PC-3 (cell line): ENCODE measurements around the gene COLEC11. TPM values are rescaled to one million over a fixed set of nuclear protein-coding genes. Genes with fewer than 3 reads are reported as not detected.
A peak's percentile ranks its signal among the peaks of the same experiment; 100 is the strongest.

Experiments used
- ATAC-seq: fragments of 200-7000 bp; cut with Tn5 transposase; 2 replicates; pipeline ENCODE4 v1.9.1; 2020; ENCODE audit warnings: mild to moderate bottlenecking, moderate library complexity
- BruUV-seq: library from RNA; stranded (reverse); fragments of 400-500 nt; replicated peaks from 2 replicates; lab custom pipeline; 2021; lab: Mats Ljungman, UMichigan
- CTCF ChIA-PET: fragments of 300-600 bp; sonication (Branson Sonifier 250); formaldehyde crosslinking; loops from one replicate; lab custom pipeline; 2022; ENCODE audit warnings: antibody characterized with exemption; lab: Charles Lee
- POLR2A ChIA-PET: fragments of 300-600 bp; sonication (Branson Sonifier 250); formaldehyde crosslinking; loops from one replicate; lab custom pipeline; 2022; ENCODE audit warnings: antibody characterized with exemption; ENCODE audit not compliant: unreplicated experiment; lab: Charles Lee
- DNase-seq: peaks from one replicate; pipeline ENCODE4 v3.0.0-alpha.2; 2015
- H2AFZ ChIP-seq: fragments of 300-600 bp; sonication (generic); 2 replicates; pipeline ENCODE4 v1.6.0; 2016; ENCODE audit warnings: antibody characterized with exemption, low read length
- H3F3A ChIP-seq: fragments of 300-600 bp; sonication (generic); one replicate; pipeline ENCODE4 v1.6.0; 2017; ENCODE audit warnings: antibody characterized with exemption, low read length, control low read depth, mild to moderate bottlenecking; ENCODE audit not compliant: unreplicated experiment
- H3K27ac ChIP-seq: fragments of 300-600 bp; sonication (generic); 2 replicates; pipeline ENCODE4 v1.5.1; 2016; ENCODE audit warnings: mild to moderate bottlenecking, low read length
- H3K27me3 ChIP-seq: fragments of 300-600 bp; sonication (generic); 2 replicates; pipeline ENCODE4 v1.6.1; 2016; ENCODE audit warnings: low read length, mixed read lengths
- H3K36me3 ChIP-seq: fragments of 300-600 bp; sonication (generic); 2 replicates; pipeline ENCODE4 v1.6.1; 2016; ENCODE audit warnings: low read depth, mixed run types, low read length, mixed read lengths
- H3K4me1 ChIP-seq: fragments of 300-600 bp; sonication (generic); 2 replicates; pipeline ENCODE4 v1.5.1; 2016; ENCODE audit warnings: low read length; ENCODE audit not compliant: insufficient read depth
- H3K4me2 ChIP-seq: fragments of 300-600 bp; sonication (generic); 2 replicates; pipeline ENCODE4 v1.6.0; 2016; ENCODE audit warnings: low read length
- H3K4me3 ChIP-seq: fragments of 300-600 bp; sonication (generic); 2 replicates; pipeline ENCODE4 v1.5.1; 2016; ENCODE audit warnings: mild to moderate bottlenecking, low read length, mixed read lengths
- H3K79me2 ChIP-seq: fragments of 300-600 bp; sonication (generic); 2 replicates; pipeline ENCODE4 v1.6.1; 2017; ENCODE audit warnings: low read length, mixed read lengths
- H3K9ac ChIP-seq: fragments of 300-600 bp; sonication (generic); 2 replicates; pipeline ENCODE4 v1.6.0; 2016; ENCODE audit warnings: mild to moderate bottlenecking, low read length
- H3K9me2 ChIP-seq: fragments of 300-600 bp; sonication (generic); replicated peaks from 2 replicates; pipeline ENCODE4 v1.6.1; 2016; ENCODE audit warnings: mixed run types, low read length, mixed read lengths
- H3K9me3 ChIP-seq: fragments of 300-600 bp; sonication (generic); 2 replicates; pipeline ENCODE4 v1.6.1; 2016; ENCODE audit warnings: low read length, mixed read lengths
- H4K20me1 ChIP-seq: fragments of 300-600 bp; sonication (generic); 2 replicates; pipeline ENCODE4 v1.6.1; 2016; ENCODE audit warnings: low read length, mixed read lengths
- EZH2 ChIP-seq: fragments of 300-600 bp; sonication (generic); IDR thresholded peaks from one replicate; pipeline ENCODE4 v1.6.1; 2017; ENCODE audit warnings: antibody characterized with exemption, mild to moderate bottlenecking, low read length; ENCODE audit not compliant: unreplicated experiment
- EZH2phosphoT487 ChIP-seq: fragments of 300-600 bp; sonication (generic); IDR thresholded peaks from 2 replicates; pipeline ENCODE4 v1.6.1; 2018; ENCODE audit warnings: mild to moderate bottlenecking, antibody characterized with exemption, low read length, borderline replicate concordance
- intact Hi-C: fragments of 100-400 bp; cut with micrococcal nuclease; formaldehyde crosslinking; loops from 2 replicates; pipeline ENCODE4 v1.9.0; 2023
- total RNA-seq: library from RNA; depleted of rRNA; stranded (reverse); fragments of >200 nt; gene quantifications from 2 replicates; pipeline ENCODE4 v1.2.3, GENCODE V29; 2014
- TF ChIP-seq, protein P1 (sequence below): fragments of 300-600 bp; sonication (generic); conservative IDR thresholded peaks from 2 replicates; pipeline ENCODE4 v1.5.1; 2017; ENCODE audit warnings: antibody characterized with exemption, low read depth, mild to moderate bottlenecking, low read length

Gene COLEC11
- total RNA-seq, 1 experiment from 2014 or later, result 0.44 TPM

DNA sequence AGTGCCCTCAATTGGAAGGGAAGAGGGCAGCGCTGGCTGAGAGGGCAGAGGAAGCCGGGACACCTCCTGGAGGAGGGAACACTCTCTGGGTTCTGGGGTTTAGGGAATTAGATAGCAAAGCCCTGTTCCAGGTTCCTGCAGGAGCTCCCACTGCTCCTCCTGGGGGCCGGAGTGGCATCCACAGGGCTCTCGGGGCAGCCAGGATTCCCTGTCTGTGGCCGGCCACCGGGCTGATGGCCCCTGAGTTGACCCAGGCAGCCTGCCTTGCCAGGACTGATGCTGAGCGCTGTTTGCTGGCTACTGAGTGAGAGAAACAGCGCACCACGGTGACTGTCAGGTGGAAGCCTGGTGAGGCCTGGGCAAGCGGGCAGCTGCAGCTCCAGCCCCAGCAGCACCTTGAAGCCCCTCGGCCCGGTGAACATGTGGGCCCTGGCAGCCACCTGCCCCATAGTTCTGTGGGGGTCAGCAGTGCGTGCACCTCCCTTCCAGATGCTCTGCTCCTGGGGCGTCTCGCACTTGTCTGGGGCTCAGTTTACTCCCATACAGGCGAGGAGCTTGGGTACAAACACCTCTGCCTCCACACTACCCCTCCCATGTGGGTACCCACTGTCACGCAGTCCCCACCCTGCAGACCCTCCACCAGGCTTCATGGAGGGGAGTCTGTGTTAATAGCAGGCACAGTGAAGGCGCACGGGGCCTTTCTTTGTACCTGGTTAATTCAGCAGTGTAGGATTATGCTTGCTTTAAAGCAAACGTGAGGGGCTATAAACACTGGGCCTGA is 55.4 kb downstream of the COLEC11 start:
- Histone ChIP-seq H3F3A (no peaks in the 10 kb centered on the region), H4K20me1 (no peaks in the 10 kb centered on the region), H3K4me1 (peaks cover 6% of the 10 kb centered on the region; the same call in 1 of the 2 replicates), H3K4me2 (peak overlapping the region; percentile 57), H3K79me2 (no peaks in the 10 kb centered on the region), H3K27ac (no peak overlapping the region), H3K9me3 (no peaks in the 10 kb centered on the region), H3K9me2 (no peaks in the 10 kb centered on the region), H3K36me3 (no peaks in the 10 kb centered on the region), H3K4me3 (peak overlapping the region; percentile 25; the same call in 1 of the 2 replicates), H2AFZ (peak overlapping the region; percentile 58), H3K9ac (no peak overlapping the region), H3K27me3 (no peaks in the 10 kb centered on the region; the same call in 1 of the 2 replicates)
- ChIA-PET POLR2A (no interaction called here), CTCF (interaction anchor here (0.5 kb wide), 1 partner anchor 130 kb away, joined by 5 read pairs; no protein-coding TSS in a partner anchor)
- TF ChIP-seq, protein P1, sequence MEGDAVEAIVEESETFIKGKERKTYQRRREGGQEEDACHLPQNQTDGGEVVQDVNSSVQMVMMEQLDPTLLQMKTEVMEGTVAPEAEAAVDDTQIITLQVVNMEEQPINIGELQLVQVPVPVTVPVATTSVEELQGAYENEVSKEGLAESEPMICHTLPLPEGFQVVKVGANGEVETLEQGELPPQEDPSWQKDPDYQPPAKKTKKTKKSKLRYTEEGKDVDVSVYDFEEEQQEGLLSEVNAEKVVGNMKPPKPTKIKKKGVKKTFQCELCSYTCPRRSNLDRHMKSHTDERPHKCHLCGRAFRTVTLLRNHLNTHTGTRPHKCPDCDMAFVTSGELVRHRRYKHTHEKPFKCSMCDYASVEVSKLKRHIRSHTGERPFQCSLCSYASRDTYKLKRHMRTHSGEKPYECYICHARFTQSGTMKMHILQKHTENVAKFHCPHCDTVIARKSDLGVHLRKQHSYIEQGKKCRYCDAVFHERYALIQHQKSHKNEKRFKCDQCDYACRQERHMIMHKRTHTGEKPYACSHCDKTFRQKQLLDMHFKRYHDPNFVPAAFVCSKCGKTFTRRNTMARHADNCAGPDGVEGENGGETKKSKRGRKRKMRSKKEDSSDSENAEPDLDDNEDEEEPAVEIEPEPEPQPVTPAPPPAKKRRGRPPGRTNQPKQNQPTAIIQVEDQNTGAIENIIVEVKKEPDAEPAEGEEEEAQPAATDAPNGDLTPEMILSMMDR, result no peak
- TF ChIP-seq EZH2phosphoT487 (no peak), EZH2 (no peak)
- no peak for ATAC-seq
- DNase-seq, result no peak
- BruUV-seq, result no TSS peak
- intact Hi-C loops, result loop anchor here (2.0 to 5.0 kb wide), 4 partner anchors 72 to 273 kb away; partner anchors contain the start of genes EIPR1 and TRAPPC12

DNA sequence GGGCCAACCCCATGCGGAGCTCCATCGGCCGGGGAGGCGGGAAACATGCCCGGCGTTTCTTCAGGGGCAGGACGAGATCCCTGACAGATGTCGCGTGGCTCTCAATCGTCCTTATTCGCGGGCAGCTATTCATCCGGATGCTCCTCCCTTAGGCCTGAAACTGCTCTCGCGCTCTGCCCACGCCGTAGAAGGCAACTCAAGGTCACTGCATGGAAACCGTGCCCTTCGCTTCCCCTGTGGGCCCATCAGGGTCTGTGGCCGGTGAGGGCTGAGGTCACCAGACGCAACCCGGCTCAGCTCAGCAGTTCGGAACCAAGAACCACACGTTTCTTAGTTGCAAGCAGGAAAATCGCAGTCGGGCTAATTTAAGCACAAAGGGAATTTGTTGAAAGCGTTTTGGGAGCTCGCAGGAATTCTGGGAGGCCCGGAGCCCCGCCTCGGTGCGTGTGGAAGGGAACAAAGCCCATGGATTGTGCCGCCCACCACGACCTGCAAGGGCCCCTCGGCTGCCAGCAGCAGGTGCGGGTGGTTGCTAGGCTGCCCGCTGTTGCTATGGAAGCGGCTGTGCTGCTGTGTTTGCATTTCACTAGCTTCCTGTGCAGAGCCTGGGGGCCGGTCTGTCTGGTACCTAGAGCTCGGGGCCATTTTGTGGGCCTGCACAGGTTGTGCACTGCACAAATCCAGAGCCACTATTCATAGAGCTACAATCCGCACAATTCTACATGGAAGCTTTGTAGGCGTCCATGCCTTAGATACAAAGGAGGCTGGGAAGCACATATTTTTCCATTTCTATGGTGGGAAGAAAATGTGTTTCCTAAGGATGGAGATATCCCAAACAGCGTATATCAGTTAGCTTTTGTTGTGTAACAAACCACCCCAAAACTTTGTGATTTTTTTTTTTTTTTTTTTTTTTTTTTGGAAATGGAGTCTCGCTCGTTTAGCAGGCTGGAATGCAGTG is 57.1 kb downstream of the COLEC11 start:
- DNase-seq, result peak; percentile 6
- Histone ChIP-seq H3K4me3 (peak overlapping the region; percentile 29; the same call in 1 of the 2 replicates), H3K9ac (no peak overlapping the region), H3K36me3 (no peaks in the 10 kb centered on the region), H3K4me2 (peak overlapping the region; percentile 69), H3K9me3 (no peaks in the 10 kb centered on the region), H3K79me2 (no peaks in the 10 kb centered on the region), H3K27ac (no peak overlapping the region), H2AFZ (peak overlapping the region; percentile 79), H3F3A (no peaks in the 10 kb centered on the region), H3K27me3 (no peaks in the 10 kb centered on the region; the same call in 1 of the 2 replicates), H3K9me2 (no peaks in the 10 kb centered on the region), H3K4me1 (peaks cover 6% of the 10 kb centered on the region; the same call in 1 of the 2 replicates), H4K20me1 (no peaks in the 10 kb centered on the region)
- ATAC-seq, result peak; percentile 19
- CTCF ChIA-PET, result no interaction called here
- POLR2A ChIA-PET, result no interaction called here
- intact Hi-C loops, result loop anchor here (1.0 to 5.0 kb wide), 5 partner anchors 73 to 275 kb away; partner anchors contain the start of genes EIPR1 and TRAPPC12
- TF ChIP-seq EZH2 (no peak), EZH2phosphoT487 (no peak)
- TF ChIP-seq, protein P1, result no peak
- BruUV-seq, result no TSS peak
